CD4-positive, alpha-beta T cell treated with Interleukin-21 for 1 hour (primary cell): ENCODE measurements around the gene TMEM165.

Experiments
- DNase-seq: peaks from one replicate; pipeline ENCODE4 v3.0.0-alpha.2; 2020

TMEM165 gene

DNA sequence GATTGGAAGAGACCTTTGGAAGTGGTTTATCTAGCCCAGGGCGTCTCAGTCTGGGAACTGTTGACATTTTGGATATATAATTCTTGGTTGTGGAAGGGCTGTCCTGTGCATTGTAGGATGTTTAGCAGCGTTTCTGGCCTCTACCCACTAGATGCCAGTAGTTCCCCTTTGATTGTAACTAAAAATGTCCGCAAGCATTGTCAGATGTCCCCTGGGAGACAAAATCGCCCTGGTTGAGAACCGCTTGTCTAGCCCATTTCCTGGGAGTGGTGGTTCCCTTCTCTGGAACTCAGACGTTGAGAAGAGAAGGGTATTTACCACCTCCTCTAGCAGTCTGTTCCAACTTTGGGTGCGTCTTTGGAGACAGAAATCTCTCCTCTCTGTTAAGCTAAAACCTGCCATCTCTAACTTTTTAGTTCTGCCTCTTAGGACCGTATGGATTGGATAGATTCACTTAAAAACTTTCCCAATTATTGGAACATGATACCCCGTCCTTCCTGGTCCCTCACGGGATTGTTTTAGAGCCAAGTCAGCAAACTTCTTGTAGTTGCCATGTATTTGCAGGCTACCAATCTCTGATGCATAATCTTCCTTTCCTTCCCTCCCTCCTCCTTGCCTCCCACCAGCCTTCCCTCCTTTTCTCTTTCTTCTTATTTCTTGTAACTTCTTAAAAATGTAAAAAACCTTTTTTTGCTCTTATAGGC lies 13.9 kb downstream of the TMEM165 start:
- DNase-seq: no peak

DNA sequence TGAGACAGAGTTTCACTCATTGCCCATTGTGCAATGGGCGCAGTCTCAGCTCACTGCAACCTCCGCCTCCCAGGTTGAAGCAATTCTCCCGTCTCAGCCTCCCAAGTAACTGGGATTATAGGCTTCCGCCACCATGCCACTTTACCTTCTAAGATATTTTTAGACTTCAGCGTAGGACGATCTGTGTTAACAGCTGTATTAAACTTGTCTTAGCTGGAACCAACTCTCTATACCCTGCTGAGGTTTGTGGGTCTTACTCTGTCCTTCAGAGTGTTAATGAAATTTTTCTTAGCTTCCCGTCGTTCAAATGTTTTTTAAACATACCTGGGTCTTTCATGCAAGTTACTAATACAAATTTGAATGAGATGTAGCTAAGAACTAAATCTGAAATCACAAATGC lies 14.7 kb downstream of the TMEM165 start:
- no peak for DNase-seq

- DNase-seq: no peak
These were observed 15.9 kb downstream of the TMEM165 start for GRCh38 chr4:55411621-55412020.

DNA sequence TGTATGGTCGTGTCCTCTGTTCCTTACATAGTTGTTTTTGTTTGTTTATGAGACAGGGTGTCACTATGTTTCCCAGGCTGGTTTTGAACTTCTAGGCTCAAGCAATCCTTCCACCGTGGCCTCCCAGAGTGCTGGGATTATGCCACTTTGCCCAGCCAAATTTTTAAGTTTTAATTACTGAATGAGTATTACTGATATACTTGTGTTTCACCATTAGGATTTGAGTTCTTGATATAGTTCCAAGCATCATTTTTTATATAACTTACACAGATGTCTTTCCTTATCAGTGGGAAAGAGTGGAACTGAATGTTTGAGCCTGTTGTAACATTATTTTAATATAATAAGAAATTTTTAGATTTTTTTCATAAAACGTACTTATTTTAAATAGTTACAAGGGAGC lies 20.4 kb downstream of the TMEM165 start:
- DNase-seq: no peak

DNA sequence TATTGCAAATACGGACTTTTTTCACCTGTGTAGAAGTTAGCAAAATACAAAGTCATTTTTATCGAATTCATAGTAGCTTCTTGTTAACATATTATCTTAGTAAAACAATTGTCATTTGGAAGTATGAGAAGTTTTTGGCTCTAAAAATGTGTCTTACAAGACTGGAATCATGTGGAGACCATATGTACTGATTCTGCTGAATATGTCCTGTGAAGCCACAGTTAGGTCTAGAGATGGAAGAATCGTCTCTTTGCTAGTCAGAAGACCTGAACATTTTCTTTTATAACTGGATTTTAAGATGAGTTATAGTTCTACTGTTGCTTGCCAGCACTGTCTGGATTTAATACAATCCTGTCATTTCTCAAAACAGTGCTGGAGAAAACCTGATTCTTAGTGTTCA lies 29.0 kb downstream of the TMEM165 start:
- no peak for DNase-seq

GRCh38 chr4:55431710-55432336 lies 36.1 kb downstream of the TMEM165 start:
- no peak for DNase-seq

DNA sequence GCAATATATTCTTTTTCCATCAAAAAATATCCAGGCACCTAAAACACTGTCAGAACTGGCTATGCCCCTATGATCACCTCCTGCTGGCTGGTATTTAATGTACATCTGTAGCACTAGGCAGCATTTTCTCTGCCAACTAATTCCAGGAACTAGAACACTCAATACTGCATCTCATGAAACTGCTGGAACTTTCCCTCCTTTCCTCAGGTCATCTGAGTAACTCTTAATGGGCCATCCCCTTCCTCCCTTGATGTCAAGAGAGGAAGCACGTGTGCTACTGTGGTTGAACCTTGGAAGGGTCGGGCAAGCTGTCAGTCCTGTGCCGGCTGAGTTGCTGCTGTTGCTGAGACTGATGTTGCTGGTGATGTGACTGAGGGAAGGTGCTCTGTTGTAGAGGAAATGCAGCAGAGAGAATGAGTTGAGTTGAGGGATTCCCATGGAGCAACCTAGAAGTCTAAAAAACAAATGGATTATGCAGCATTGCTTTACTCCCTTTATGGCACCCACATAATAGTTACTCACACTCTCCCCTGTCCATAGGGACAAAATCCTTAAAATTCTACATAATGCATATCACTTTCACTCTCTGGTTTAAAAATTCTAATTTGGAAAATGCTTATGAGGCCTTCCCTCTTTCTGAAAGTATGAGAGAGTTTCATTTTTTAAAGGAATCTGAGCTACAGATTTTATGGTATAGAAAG lies 39.5 kb downstream of the TMEM165 start:
- peak; percentile 8 for DNase-seq

GRCh38 chr4:55437356-55437796 lies 41.6 kb downstream of the TMEM165 start:
- DNase-seq: no peak

DNA sequence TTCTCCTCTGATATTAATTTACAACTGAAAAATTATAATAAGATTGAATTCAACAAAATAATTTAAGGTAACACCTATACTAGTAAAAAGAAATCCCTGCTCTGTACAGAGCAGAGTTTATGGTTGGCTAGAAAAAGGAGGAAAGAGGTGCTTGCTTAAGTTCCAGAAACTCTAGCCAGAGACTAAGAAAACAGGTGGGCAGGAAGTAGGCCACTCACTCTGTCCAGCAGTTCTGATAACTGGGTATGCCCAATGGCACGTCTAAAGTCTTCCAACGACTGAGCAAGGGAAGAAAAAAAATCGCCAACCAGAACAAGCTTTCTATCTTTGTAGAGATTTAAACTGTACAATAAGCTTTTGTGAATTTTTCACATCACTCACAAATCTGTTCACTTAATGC lies 42.1 kb downstream of the TMEM165 start:
- no peak for DNase-seq

- no peak for DNase-seq
These were observed 42.6 kb downstream of the TMEM165 start for GRCh38 chr4:55438314-55438713.

DNA sequence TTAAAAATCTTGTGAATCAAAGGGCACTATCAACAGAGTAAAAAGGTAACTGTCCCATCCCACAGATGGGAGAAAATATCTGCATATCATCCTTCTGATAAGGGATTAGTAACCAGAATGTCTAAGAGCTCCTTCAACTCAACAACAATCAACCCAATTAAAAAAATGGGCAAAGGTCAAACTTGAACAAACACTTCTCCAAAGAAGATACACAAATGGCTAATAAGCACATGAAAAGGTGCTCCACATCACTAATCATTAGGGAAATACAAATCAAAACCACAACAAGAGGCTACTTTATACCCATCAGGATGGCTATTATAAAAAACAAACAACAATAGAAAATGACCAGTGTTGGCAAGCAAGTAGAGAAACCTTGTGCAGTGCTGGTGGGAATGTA lies 43.3 kb downstream of the TMEM165 start:
- DNase-seq: no peak

GRCh38 chr4:55440786-55441185 lies 45.0 kb downstream of the TMEM165 start:
- DNase-seq: no peak

DNA sequence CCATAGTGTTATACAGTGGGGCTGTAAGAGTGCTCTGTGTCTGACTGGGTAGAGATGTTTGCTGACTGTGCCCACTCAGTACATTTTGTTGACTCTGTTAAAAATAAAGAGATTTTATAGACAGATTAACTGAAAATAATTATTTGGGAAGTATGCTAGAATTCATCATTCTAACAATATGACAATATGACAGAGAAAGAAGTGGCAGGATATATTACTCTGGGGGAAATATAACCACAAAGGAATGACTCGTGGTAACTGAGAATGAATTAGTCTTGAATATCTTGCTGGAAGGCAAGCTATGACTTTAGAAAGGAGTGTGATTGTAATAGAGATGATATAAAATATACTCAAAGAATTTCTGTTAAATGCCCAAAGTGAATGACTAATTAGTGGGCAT lies 46.8 kb downstream of the TMEM165 start:
- no peak for DNase-seq

GRCh38 chr4:55444827-55445226 lies 49.1 kb downstream of the TMEM165 start:
- peak; percentile 20 for DNase-seq

DNA sequence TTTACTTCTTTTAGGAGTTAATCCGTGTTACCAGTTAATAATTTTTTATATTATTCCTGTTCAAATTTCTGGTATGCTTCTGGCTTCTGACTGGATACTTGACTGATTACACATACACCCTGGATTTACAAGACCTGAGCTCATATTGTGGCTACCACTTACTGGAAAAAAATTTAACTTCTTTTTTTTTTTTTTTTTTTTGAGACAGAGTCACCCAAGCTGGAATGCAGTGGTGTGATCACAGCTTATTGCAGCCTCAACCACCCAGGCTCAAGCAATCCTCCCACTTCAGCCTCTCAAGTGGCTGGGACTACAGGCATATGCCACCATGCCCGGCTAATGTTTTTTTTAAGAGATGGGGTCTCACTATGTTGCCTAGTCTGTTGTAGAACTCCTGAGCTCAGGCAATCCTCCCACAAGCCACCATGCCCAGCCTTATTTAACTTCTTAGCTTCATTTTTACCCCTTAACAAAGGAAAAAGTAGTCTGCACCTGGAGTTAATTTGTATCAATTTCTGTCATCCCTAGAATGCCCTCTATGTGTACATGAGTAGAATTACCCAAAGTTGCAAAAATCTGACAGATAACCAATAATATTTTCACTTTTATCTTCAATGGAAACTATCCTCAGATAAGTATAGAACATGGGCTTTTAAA lies 50.3 kb downstream of the TMEM165 start:
- DNase-seq: no peak

GRCh38 chr4:55446578-55446922 lies 50.8 kb downstream of the TMEM165 start:
- no peak for DNase-seq

GRCh38 chr4:55447108-55447708 lies 51.5 kb downstream of the TMEM165 start:
- no peak for DNase-seq

- DNase-seq: no peak
These were observed 52.1 kb downstream of the TMEM165 start for GRCh38 chr4:55447831-55448230.

- no peak for DNase-seq
These were observed 54.8 kb downstream of the TMEM165 start for GRCh38 chr4:55450566-55450965.

- DNase-seq: no peak
These were observed 62.4 kb downstream of the TMEM165 start for GRCh38 chr4:55458164-55458563.

DNA sequence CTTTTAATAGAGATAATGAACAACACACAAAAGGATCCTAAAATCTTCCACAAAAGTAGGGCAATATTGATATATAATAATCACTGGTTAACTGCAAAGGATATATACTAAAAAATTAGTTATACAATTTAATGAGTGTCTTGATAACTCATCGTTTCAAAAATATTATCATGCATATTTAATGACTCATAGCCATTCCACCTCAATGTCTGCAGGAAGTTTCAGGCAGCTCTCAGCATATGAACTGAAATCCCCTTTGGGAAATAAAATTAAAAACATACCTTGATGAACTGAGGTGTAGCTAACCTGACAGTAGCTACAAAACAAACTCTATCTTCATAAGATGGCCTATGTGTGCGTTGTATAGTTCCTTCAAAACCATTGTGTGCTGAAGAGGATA lies 62.9 kb downstream of the TMEM165 start:
- no peak for DNase-seq

DNA sequence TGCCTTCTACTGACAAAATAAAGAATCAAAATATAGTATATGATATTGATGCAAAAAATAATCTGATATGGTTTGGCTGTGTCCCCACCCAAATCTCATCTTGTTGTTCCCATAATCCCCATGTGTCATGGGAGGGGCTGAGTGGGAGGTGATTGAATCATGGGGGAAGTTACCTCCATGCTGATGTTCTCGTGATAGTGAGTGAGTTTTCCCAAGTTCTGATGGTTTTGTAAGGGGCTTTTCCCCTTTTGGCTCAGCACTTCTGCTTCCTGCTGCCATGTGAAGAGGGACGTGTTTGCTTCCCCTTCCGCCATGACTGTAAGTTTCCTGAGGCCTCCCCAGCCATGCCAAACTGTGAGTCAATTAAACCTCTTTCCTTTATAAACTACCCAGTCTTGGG lies 70.2 kb downstream of the TMEM165 start:
- DNase-seq: no peak

GRCh38 chr4:55468724-55469123 lies 73.0 kb downstream of the TMEM165 start:
- no peak for DNase-seq
